Trophoblast cell (in vitro differentiated cells and primary cell): ENCODE measurements around the gene SLC25A38.

Experiments
- DNase-seq, 2 donors: peaks; one replicate each; pipeline ENCODE4 v3.0.0-alpha.2; 2016
- H2AFZ ChIP-seq: 2 replicates; pipeline ENCODE4 v1.6.1; 2013; ENCODE audit warnings: low read length, moderate library complexity, mild to moderate bottlenecking; ENCODE audit not compliant: insufficient read depth, poor library complexity
- H2AK5ac ChIP-seq: 2 replicates; pipeline ENCODE4 v1.6.1; 2013; ENCODE audit warnings: mild to moderate bottlenecking, low read length
- H2BK120ac ChIP-seq: 2 replicates; pipeline ENCODE4 v1.6.1; 2013; ENCODE audit warnings: low read length, mild to moderate bottlenecking, moderate library complexity; ENCODE audit not compliant: insufficient read depth, poor library complexity
- H2BK12ac ChIP-seq: 2 replicates; pipeline ENCODE4 v1.6.1; 2013; ENCODE audit warnings: mild to moderate bottlenecking, low read length, moderate library complexity
- H2BK5ac ChIP-seq: 2 replicates; pipeline ENCODE4 v1.6.1; 2013; ENCODE audit warnings: low read length, low read depth, moderate library complexity, mild to moderate bottlenecking; ENCODE audit not compliant: poor library complexity
- H3K14ac ChIP-seq: 2 replicates; pipeline ENCODE4 v1.6.1; 2013; ENCODE audit warnings: mild to moderate bottlenecking, low read length
- H3K18ac ChIP-seq: 2 replicates; pipeline ENCODE4 v1.6.1; 2013; ENCODE audit warnings: mild to moderate bottlenecking, low read length
- H3K23ac ChIP-seq: 2 replicates; pipeline ENCODE4 v1.6.1; 2013; ENCODE audit warnings: low read length
- H3K27ac ChIP-seq: 2 replicates; pipeline ENCODE4 v1.5.1; 2013; ENCODE audit warnings: low read depth, mild to moderate bottlenecking, inconsistent platforms, low read length, moderate library complexity
- H3K27me3 ChIP-seq: 2 replicates; pipeline ENCODE4 v1.6.1; 2013; ENCODE audit warnings: inconsistent platforms, mild to moderate bottlenecking, low read length, moderate library complexity; ENCODE audit not compliant: insufficient read depth
- H3K36me3 ChIP-seq, 2 experiments: 1 replicate in 1 of 2; 2 replicates in 1 of 2; pipeline ENCODE4 v1.6.1; 2013; ENCODE audit warnings: low read length in 2 of 2, mild to moderate bottlenecking in 2 of 2, moderate library complexity in 1 of 2; ENCODE audit not compliant: insufficient read depth in 2 of 2, control insufficient read depth in 1 of 2
- H3K4ac ChIP-seq: 2 replicates; pipeline ENCODE4 v1.6.1; 2013; ENCODE audit warnings: low read depth, mild to moderate bottlenecking, low read length, moderate library complexity
- H3K4me1 ChIP-seq, 2 experiments: 1 replicate in 1 of 2; 2 replicates in 1 of 2; pipeline ENCODE4 v1.6.1; 2013; ENCODE audit warnings: low read length in 2 of 2, mild to moderate bottlenecking in 2 of 2, moderate library complexity in 1 of 2; ENCODE audit not compliant: insufficient read depth in 2 of 2, control insufficient read depth in 1 of 2
- H3K4me2 ChIP-seq: 2 replicates; pipeline ENCODE4 v1.6.1; 2013; ENCODE audit warnings: inconsistent platforms, mild to moderate bottlenecking, low read length, moderate library complexity
- H3K4me3 ChIP-seq: 2 replicates; pipeline ENCODE4 v1.5.1; 2013; ENCODE audit warnings: mild to moderate bottlenecking, low read depth, low read length, inconsistent platforms
- H3K79me1 ChIP-seq: one replicate; pipeline ENCODE4 v1.6.1; 2013; ENCODE audit warnings: low read length
- H3K79me2 ChIP-seq: 2 replicates; pipeline ENCODE4 v1.6.1; 2013; ENCODE audit warnings: low read length, mild to moderate bottlenecking; ENCODE audit not compliant: control insufficient read depth, insufficient read depth, poor library complexity
- H3K9ac ChIP-seq: 2 replicates; pipeline ENCODE4 v1.6.1; 2013; ENCODE audit warnings: mild to moderate bottlenecking, low read length
- H3K9me3 ChIP-seq: 2 replicates; pipeline ENCODE4 v1.6.1; 2013; ENCODE audit warnings: low read depth, mild to moderate bottlenecking, control low read depth, inconsistent platforms, low read length; ENCODE audit not compliant: insufficient read depth
- H4K12ac ChIP-seq: 2 replicates; pipeline ENCODE4 v1.6.1; 2013; ENCODE audit warnings: low read depth, mild to moderate bottlenecking, low read length, moderate library complexity
- H4K8ac ChIP-seq: 2 replicates; pipeline ENCODE4 v1.6.1; 2013; ENCODE audit warnings: low read depth, mild to moderate bottlenecking, low read length, moderate library complexity
- H4K91ac ChIP-seq: one replicate; pipeline ENCODE4 v1.6.1; 2013; ENCODE audit warnings: low read depth, mild to moderate bottlenecking, low read length, moderate library complexity
- WGBS: extraction: QIAGEN DNeasy Blood & Tissue Kit; methylation state at CpG from one replicate; pipeline ENCODE4 v1.1.7; 2013; ENCODE audit warnings: missing lambda C conversion rate; ENCODE audit not compliant: insufficient read length, insufficient coverage; ENCODE audit errors: extremely low coverage; 5-methylcytosine and 5-hydroxymethylcytosine counted together

Gene SLC25A38

DNA sequence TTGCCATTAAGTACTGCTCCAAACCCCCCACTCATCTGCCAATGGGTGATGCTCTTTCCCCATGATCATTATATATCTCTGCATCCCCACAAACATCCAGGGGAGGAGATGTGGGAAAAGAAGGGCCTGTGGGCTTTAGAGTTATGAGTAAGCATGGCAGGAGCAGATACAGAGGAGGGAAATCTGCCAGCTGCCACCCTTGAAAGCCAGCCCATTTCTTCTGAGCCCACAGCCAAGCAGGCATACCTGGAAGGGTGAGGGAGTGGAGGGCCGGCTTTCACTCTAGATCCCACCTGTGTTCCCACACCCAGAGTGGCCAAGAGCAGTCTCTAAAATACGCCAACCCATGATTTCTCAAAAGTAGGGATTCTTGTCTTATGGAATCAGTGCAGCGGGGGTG lies 1.7 kb upstream of the SLC25A38 start:
- Histone ChIP-seq H4K12ac (no peak overlapping the region), H4K91ac (no peak overlapping the region), H3K14ac (no peak overlapping the region), H2AK5ac (no peak overlapping the region), H3K9ac (no peak overlapping the region), H4K8ac (no peak overlapping the region), H2BK12ac (no peak overlapping the region), H3K18ac (no peak overlapping the region), H3K4me1 (peaks cover 0 to 6% of the 10 kb centered on the region in 2 experiments), H2AFZ (no peak overlapping the region), H3K23ac (no peak overlapping the region), H2BK5ac (no peak overlapping the region), H3K4me2 (no peak overlapping the region), H3K79me1 (peaks cover 9% of the 10 kb centered on the region), H2BK120ac (no peak overlapping the region), H3K27me3 (no peaks in the 10 kb centered on the region), H3K4ac (no peak overlapping the region), H3K79me2 (peaks cover 20% of the 10 kb centered on the region), H3K27ac (no peak overlapping the region), H3K4me3 (no peak overlapping the region), H3K9me3 (no peaks in the 10 kb centered on the region), H3K36me3 (no peaks in the 10 kb centered on the region)
- no CpG with 5 or more reads among the region's 3 CpGs for WGBS
- DNase-seq, result no peak

DNA sequence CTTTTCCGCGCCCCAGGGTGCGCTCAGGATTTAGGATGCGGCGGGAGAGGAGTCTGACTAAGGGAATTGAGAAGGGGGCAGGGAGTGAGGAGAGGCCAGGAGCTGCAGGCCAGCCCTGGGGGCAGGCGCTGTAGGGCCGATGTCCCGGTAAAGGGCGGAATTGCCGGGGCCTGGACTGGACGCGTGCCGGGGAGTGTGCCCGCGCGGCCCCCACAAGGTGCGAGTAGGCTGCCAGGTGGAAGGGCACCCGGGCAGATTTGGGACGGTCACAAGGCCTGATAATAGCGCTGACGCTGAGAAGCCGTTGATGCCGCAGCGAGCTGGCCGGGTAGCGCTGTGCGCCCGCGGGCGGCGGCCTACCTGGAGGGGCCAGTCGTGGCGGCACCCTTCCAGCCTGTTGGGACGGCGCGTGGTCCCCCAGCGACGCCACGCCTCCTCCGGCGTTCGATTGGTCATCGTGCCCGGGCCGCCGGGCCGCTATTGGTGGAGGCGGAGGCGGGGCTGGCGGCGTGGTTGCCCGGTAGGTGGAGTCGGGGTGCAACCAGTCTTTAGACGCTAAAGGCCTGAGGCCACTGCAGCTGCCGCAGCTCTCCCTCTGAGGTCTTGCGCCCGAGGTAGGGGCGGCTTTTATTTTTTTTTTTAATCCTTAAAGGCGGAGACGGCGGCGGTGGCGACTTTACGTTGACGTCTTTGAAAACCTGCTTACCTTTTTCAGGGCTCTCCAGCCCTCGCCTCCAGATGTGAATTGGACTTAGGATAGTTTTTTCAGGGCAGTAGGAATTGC lies 903 bp downstream of the SLC25A38 start:
- H3K79me2 ChIP-seq, result peaks cover 32% of the 10 kb centered on the region
- peak overlapping the region; percentile 58 for H3K18ac ChIP-seq
- peak overlapping the region; percentile 76 for H3K27ac ChIP-seq
- peak overlapping the region; percentile 89 for H3K4me3 ChIP-seq
- H2BK120ac ChIP-seq, result peak overlapping the region; percentile 37
- H2AFZ ChIP-seq, result peak overlapping the region; percentile 59
- no peak overlapping the region for H3K23ac ChIP-seq
- peak overlapping the region; percentile 66 for H3K4ac ChIP-seq
- DNase-seq, result peak; percentile 97
- no peak overlapping the region for H2BK12ac ChIP-seq
- peak overlapping the region; percentile 29 for H4K12ac ChIP-seq
- peak overlapping the region; percentile 44 for H2AK5ac ChIP-seq
- peak overlapping the region; percentile 67 for H3K14ac ChIP-seq
- peak overlapping the region; percentile 95 for H3K9ac ChIP-seq
- peaks cover 9% of the 10 kb centered on the region for H3K79me1 ChIP-seq
- peak overlapping the region; percentile 78 for H3K4me2 ChIP-seq
- peak overlapping the region; percentile 17 for H2BK5ac ChIP-seq
- peaks cover 0 to 6% of the 10 kb centered on the region in 2 experiments for H3K4me1 ChIP-seq
- peak overlapping the region; percentile 75 for H4K8ac ChIP-seq
- WGBS, result no CpG with 5 or more reads among the region's 66 CpGs
- H4K91ac ChIP-seq, result peak overlapping the region; percentile 88
- H3K9me3 ChIP-seq, result no peaks in the 10 kb centered on the region
- H3K36me3 ChIP-seq, result no peaks in the 10 kb centered on the region
- H3K27me3 ChIP-seq, result no peaks in the 10 kb centered on the region

DNA sequence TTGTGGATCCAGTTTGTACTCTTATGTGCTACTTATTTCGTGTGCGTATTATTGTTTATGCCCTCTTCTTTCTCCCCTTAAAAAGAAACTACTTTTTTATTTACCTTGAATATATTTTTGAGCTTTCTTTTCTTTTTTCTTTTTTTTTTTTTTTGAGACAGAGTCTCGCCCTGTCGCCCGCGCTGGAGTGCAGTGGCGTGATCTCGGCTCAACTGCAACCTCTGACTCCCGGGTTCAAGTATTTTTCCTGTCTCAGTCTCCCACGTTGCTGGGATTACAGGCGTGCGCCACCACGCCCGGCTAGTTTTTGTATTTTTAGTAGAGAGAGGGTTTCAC lies 1.5 kb downstream of the SLC25A38 start:
- H3K79me2 ChIP-seq, result peaks cover 32% of the 10 kb centered on the region
- H2BK5ac ChIP-seq, result no peak overlapping the region
- H2AK5ac ChIP-seq, result no peak overlapping the region
- H3K4me2 ChIP-seq, result peak overlapping the region; percentile 78
- H3K27ac ChIP-seq, result no peak overlapping the region
- DNase-seq, result no peak
- H2BK12ac ChIP-seq, result no peak overlapping the region
- H3K23ac ChIP-seq, result no peak overlapping the region
- peaks cover 9% of the 10 kb centered on the region for H3K79me1 ChIP-seq
- H2AFZ ChIP-seq, result peak overlapping the region; percentile 59
- peak overlapping the region; percentile 75 for H3K4ac ChIP-seq
- no peak overlapping the region for H2BK120ac ChIP-seq
- H4K8ac ChIP-seq, result no peak overlapping the region
- H3K9ac ChIP-seq, result no peak overlapping the region
- peaks cover 0 to 6% of the 10 kb centered on the region in 2 experiments for H3K4me1 ChIP-seq
- no peak overlapping the region for H3K4me3 ChIP-seq
- H4K91ac ChIP-seq, result no peak overlapping the region
- no peak overlapping the region for H3K14ac ChIP-seq
- H4K12ac ChIP-seq, result no peak overlapping the region
- H3K18ac ChIP-seq, result no peak overlapping the region
- H3K9me3 ChIP-seq, result no peaks in the 10 kb centered on the region
- no peaks in the 10 kb centered on the region for H3K27me3 ChIP-seq
- H3K36me3 ChIP-seq, result peaks cover 0 to 3% of the 10 kb centered on the region in 2 experiments
- WGBS, result no CpG with 5 or more reads among the region's 14 CpGs

DNA sequence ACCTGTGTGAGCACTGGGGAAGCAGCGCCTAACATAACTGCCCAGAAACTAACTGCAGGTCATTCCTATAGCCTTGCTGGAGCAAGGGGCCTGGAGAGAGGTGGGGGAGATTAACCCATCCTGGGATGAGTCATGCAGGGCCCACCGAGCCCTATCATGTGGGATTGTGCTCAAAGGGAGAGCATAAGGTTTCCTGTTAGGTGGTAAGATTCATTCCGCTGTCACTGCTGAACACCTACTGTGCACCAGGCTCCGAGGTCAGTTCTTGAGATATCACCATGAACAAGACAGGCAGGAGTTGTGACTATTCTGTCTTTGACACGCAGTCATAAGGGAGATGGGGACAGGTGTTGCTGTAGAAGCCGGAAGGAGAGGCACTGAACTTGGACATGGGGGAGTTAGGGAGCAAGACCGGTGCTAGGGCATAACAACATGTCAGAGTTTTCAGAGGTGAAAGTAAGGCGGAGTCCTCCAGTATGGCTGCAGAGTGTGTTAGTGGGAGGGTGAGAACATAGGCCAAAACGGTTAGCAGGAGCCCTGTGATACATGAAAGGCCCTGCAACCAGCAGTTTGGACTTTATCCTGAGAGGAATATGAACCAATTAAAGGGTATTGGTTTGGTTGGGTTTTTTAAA lies 2.4 kb downstream of the SLC25A38 start:
- Histone ChIP-seq H4K8ac (no peak overlapping the region), H3K27ac (no peak overlapping the region), H2AFZ (no peak overlapping the region), H2AK5ac (no peak overlapping the region), H3K23ac (no peak overlapping the region), H4K91ac (no peak overlapping the region), H3K36me3 (peaks cover 0 to 6% of the 10 kb centered on the region in 2 experiments), H2BK12ac (no peak overlapping the region), H3K18ac (no peak overlapping the region), H3K4me2 (no peak overlapping the region), H2BK120ac (no peak overlapping the region), H3K4ac (peak overlapping the region; percentile 65), H3K14ac (no peak overlapping the region), H3K79me2 (peaks cover 32% of the 10 kb centered on the region), H3K9ac (no peak overlapping the region), H3K79me1 (peaks cover 9% of the 10 kb centered on the region), H3K27me3 (no peaks in the 10 kb centered on the region), H2BK5ac (no peak overlapping the region), H3K4me1 (peaks cover 0 to 6% of the 10 kb centered on the region in 2 experiments), H4K12ac (no peak overlapping the region), H3K9me3 (no peaks in the 10 kb centered on the region), H3K4me3 (no peak overlapping the region)
- WGBS, result no CpG with 5 or more reads among the region's 9 CpGs
- DNase-seq, result no peak
